Smooth muscle cell (in vitro differentiated cells): Measurements from ENCODE around the gene LCA5. TPM values are rescaled to one million over a fixed set of nuclear protein-coding genes. Genes with fewer than 3 reads are reported as not detected.
"Not testable (repeated sequence)": the region's sequence is repeated elsewhere in the genome, so short reads cannot be mapped to it uniquely, and the experiment has no call there.

Experiments
- DNase-seq: peaks from one replicate; lab custom pipeline; 2025; ENCODE audit not compliant: unreplicated experiment; lab: John Stamatoyannopoulos, UW
- H2AFZ ChIP-seq: fragments of 200-600 bp; sonication (generic); 2 replicates; pipeline ENCODE4 v1.6.0; 2016; ENCODE audit warnings: antibody characterized with exemption, low read depth, mild to moderate bottlenecking
- H3F3A ChIP-seq: fragments of 200-600 bp; sonication (generic); 2 replicates; pipeline ENCODE4 v1.6.0; 2017; ENCODE audit warnings: antibody characterized with exemption, low read depth
- H3K27ac ChIP-seq: fragments of 200-600 bp; sonication (generic); 2 replicates; pipeline ENCODE4 v1.5.1; 2016; ENCODE audit warnings: low read depth, mild to moderate bottlenecking
- H3K27me3 ChIP-seq: fragments of 200-600 bp; sonication (generic); 2 replicates; pipeline ENCODE4 v1.6.1; 2016; ENCODE audit warnings: low read depth, mild to moderate bottlenecking
- H3K36me3 ChIP-seq: fragments of 200-600 bp; sonication (generic); 2 replicates; pipeline ENCODE4 v1.5.1; 2016; ENCODE audit warnings: low read depth
- H3K4me1 ChIP-seq: fragments of 200-600 bp; sonication (generic); 2 replicates; pipeline ENCODE4 v1.5.1; 2016; ENCODE audit warnings: low read depth
- H3K4me2 ChIP-seq: fragments of 200-600 bp; sonication (generic); 2 replicates; pipeline ENCODE4 v1.6.0; 2016; ENCODE audit warnings: mild to moderate bottlenecking
- H3K4me3 ChIP-seq: fragments of 200-600 bp; sonication (generic); 2 replicates; pipeline ENCODE4 v1.5.1; 2016; ENCODE audit warnings: mild to moderate bottlenecking
- H3K79me2 ChIP-seq: fragments of 200-600 bp; sonication (generic); 2 replicates; pipeline ENCODE4 v1.6.0; 2016; ENCODE audit warnings: low read depth, mild to moderate bottlenecking
- H3K9ac ChIP-seq: fragments of 200-600 bp; sonication (generic); 2 replicates; pipeline ENCODE4 v1.6.0; 2016; ENCODE audit warnings: low read depth
- H3K9me3 ChIP-seq: fragments of 200-600 bp; sonication (generic); replicated peaks from 2 replicates; pipeline ENCODE4 v1.5.1; 2016; ENCODE audit warnings: low read depth
- H4K20me1 ChIP-seq: fragments of 200-600 bp; sonication (generic); 2 replicates; pipeline ENCODE4 v1.6.0; 2016; ENCODE audit warnings: low read depth
- CTCF ChIP-seq: fragments of 200-600 bp; sonication (generic); IDR thresholded peaks from 2 replicates; pipeline ENCODE4 v1.5.1; 2017; ENCODE audit warnings: borderline replicate concordance, mild to moderate bottlenecking, antibody characterized with exemption; ENCODE audit not compliant: insufficient read depth, poor library complexity, severe bottlenecking
- WGBS: methylation state at CpG from one replicate; pipeline ENCODE4 v1.1.7; 2016; ENCODE audit warnings: low lambda C conversion rate; 5-methylcytosine and 5-hydroxymethylcytosine counted together
- polyA plus RNA-seq: library from polyadenylated mRNA; unstranded; fragments of >200 nt; fragmentation: Nextera tagmentation; extraction: Ambion mirVana; gene quantifications from 2 replicates; pipeline ENCODE4 v1.2.1, GENCODE V29; 2016
- total RNA-seq: library from RNA; depleted of rRNA; stranded (reverse); fragments of >200 nt; gene quantifications from 2 replicates; pipeline ENCODE4 v1.2.3, GENCODE V29; 2014

Gene LCA5
- total and polyA plus RNA-seq, 2 experiments from 2014 or later = 3.0 to 8.9 TPM

GRCh38 chr6:79446006-79446405 lies 91.2 kb downstream of the LCA5 start:
- no peak for TF ChIP-seq CTCF
- no peak overlapping the region for H2AFZ ChIP-seq
- no peak for DNase-seq
- no peaks in the 10 kb centered on the region for H3K4me1 ChIP-seq
- H3K9ac ChIP-seq = no peak overlapping the region
- H3K4me2 ChIP-seq = no peak overlapping the region
- no peak overlapping the region for H3K27ac ChIP-seq
- no peaks in the 10 kb centered on the region for H3K36me3 ChIP-seq
- no peaks in the 10 kb centered on the region for H3K27me3 ChIP-seq
- no peaks in the 10 kb centered on the region for H4K20me1 ChIP-seq
- no peak overlapping the region for H3K4me3 ChIP-seq
- no peaks in the 10 kb centered on the region for H3K9me3 ChIP-seq
- no peaks in the 10 kb centered on the region for H3K79me2 ChIP-seq
- H3F3A ChIP-seq = no peaks in the 10 kb centered on the region
- 90% methylated on average over 4 of the region's 4 CpGs for WGBS

DNA sequence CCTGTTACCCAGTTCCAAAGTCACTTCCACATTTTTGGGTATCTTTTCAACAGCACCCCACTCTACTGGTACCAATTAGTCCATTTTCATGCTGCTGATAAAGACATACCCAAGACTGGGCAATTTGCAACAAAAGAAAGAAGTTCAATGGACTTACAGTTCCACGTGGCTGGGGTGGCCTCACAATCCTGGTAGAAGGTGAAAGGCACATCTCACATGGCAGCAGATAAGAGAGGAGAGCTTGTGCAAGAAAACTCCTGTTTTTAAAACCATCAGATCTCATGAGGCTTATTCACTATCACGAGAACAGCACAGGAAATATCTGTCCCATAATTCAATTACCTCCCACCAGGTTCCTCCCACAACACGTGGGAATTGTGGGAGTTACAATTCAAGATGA lies 93.4 kb downstream of the LCA5 start:
- H3K27me3 ChIP-seq, H3K36me3 ChIP-seq, H3F3A ChIP-seq, H3K9ac ChIP-seq, H2AFZ ChIP-seq, H3K4me2 ChIP-seq, H3K79me2 ChIP-seq, H3K4me1 ChIP-seq, H3K9me3 ChIP-seq, H3K27ac ChIP-seq, DNase-seq, H3K4me3 ChIP-seq, H4K20me1 ChIP-seq: not testable (repeated sequence)
- 82% methylated on average over 3 of the region's 3 CpGs for WGBS

- no peaks in the 10 kb centered on the region for H3K9me3 ChIP-seq
- TF ChIP-seq CTCF = no peak
- H4K20me1 ChIP-seq = no peaks in the 10 kb centered on the region
- no peaks in the 10 kb centered on the region for H3K4me1 ChIP-seq
- H3K4me3 ChIP-seq = no peak overlapping the region
- H3K4me2 ChIP-seq = no peak overlapping the region
- no peaks in the 10 kb centered on the region for H3F3A ChIP-seq
- H3K27me3 ChIP-seq = no peaks in the 10 kb centered on the region
- no peaks in the 10 kb centered on the region for H3K36me3 ChIP-seq
- DNase-seq = no peak
- H3K9ac ChIP-seq = no peak overlapping the region
- no peaks in the 10 kb centered on the region for H3K79me2 ChIP-seq
- H2AFZ ChIP-seq = no peak overlapping the region
- no peak overlapping the region for H3K27ac ChIP-seq
Measured at GRCh38 chr6:79441192-79441591, 96.0 kb downstream of the LCA5 start.

GRCh38 chr6:79440598-79440997 lies 96.6 kb downstream of the LCA5 start:
- H3K4me2 ChIP-seq = no peak overlapping the region
- no peaks in the 10 kb centered on the region for H4K20me1 ChIP-seq
- H3F3A ChIP-seq = no peaks in the 10 kb centered on the region
- WGBS = 82% methylated on average over 1 of the region's 1 CpG
- H3K36me3 ChIP-seq = no peaks in the 10 kb centered on the region
- H3K4me1 ChIP-seq = no peaks in the 10 kb centered on the region
- no peaks in the 10 kb centered on the region for H3K79me2 ChIP-seq
- no peak for TF ChIP-seq CTCF
- no peak overlapping the region for H3K4me3 ChIP-seq
- H3K27ac ChIP-seq = no peak overlapping the region
- no peaks in the 10 kb centered on the region for H3K9me3 ChIP-seq
- no peak overlapping the region for H3K9ac ChIP-seq
- H3K27me3 ChIP-seq = no peaks in the 10 kb centered on the region
- no peak overlapping the region for H2AFZ ChIP-seq
- no peak for DNase-seq
